Peyer's patch (tissue), 4 donors: ENCODE data around the gene ATG10. TPM values are rescaled to one million over a fixed set of nuclear protein-coding genes. Genes with fewer than 3 reads are reported as not detected.

Source experiments
- DNase-seq, 3 donors: peaks; one replicate each; pipeline ENCODE4 v3.0.0-alpha.2; 2017 to 2019
- H3K27ac ChIP-seq, 4 donors: fragments of 200-600 bp; sonication (generic); one replicate each; pipeline ENCODE4 v1.5.1; 2016 to 2019
- H3K27me3 ChIP-seq, 2 donors: fragments of 200-600 bp; sonication (generic); one replicate each; pipeline ENCODE4 v1.5.1; 2019
- H3K36me3 ChIP-seq, 3 donors: fragments of 200-600 bp; sonication (generic); one replicate each; pipeline ENCODE4 v1.5.1; 2016 to 2019
- H3K4me1 ChIP-seq, 4 donors: fragments of 200-600 bp; sonication (generic); one replicate each; pipeline ENCODE4 v1.5.1; 2016 to 2019
- H3K4me3 ChIP-seq, 4 donors: fragments of 200-600 bp; sonication (generic); 1 replicate in 3 of 4; 2 replicates in 1 of 4; pipeline ENCODE4 v1.5.1; 2016 to 2019; ENCODE audit warnings: mild to moderate bottlenecking in 1 of 4
- H3K9me3 ChIP-seq, 4 donors: fragments of 200-600 bp; sonication (generic); one replicate each; pipeline ENCODE4 v1.5.1; 2016 to 2019; ENCODE audit warnings: mild to moderate bottlenecking in 1 of 4
- POLR2A ChIP-seq, 2 donors: fragments of 450-650 bp; IDR thresholded peaks; one replicate each; pipeline ENCODE4 v1.5.1; 2017; ENCODE audit warnings: antibody characterized with exemption in 2 of 2, mild to moderate bottlenecking in 2 of 2, moderate library complexity in 2 of 2
- total RNA-seq, 4 donors: library from RNA; depleted of rRNA; stranded (reverse); fragments of >200 nt; gene quantifications; one replicate each; pipeline ENCODE4 v1.1.0, GENCODE V29; 2016
- TF ChIP-seq, protein P1 (sequence below), 6 experiments: fragments of 450-650 bp in 4 of 6; fragments of 200-600 bp in 2 of 6; sonication (generic) in 1 of 6; IDR thresholded peaks; one replicate each; pipeline ENCODE4 v1.5.1; 2017 to 2019; ENCODE audit warnings: antibody characterized with exemption in 6 of 6, mild to moderate bottlenecking in 3 of 6, moderate library complexity in 1 of 6

Gene ATG10
- total RNA-seq, 4 donors from 2014 or later: 3.6 to 6.6 (median 4.5) TPM

DNA sequence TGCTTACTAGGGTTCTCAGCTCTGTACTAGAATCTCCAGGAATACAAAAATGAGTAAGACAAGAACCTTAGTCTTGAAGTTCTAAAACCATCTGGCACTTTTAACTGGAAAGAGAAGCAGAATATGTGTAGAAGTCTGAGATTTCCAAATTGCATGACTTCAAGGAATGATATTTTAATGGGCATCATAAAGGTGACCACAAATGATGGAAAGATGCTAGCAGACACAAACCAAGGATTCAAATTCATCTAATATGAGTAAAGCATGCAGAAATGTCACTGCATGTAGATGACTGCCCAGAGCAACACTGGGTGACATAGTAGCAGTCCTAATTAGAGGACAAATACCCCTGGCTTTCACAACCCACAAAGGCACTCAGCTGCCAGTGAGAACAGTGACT, 189.1 kb downstream of the ATG10 start:
- H3K27ac ChIP-seq: no peak overlapping the region
- no peaks in the 10 kb centered on the region for H3K27me3 ChIP-seq
- H3K4me3 ChIP-seq: no peak overlapping the region
- no peaks in the 10 kb centered on the region for H3K9me3 ChIP-seq
- DNase-seq: no peak
- TF ChIP-seq, protein P1, sequence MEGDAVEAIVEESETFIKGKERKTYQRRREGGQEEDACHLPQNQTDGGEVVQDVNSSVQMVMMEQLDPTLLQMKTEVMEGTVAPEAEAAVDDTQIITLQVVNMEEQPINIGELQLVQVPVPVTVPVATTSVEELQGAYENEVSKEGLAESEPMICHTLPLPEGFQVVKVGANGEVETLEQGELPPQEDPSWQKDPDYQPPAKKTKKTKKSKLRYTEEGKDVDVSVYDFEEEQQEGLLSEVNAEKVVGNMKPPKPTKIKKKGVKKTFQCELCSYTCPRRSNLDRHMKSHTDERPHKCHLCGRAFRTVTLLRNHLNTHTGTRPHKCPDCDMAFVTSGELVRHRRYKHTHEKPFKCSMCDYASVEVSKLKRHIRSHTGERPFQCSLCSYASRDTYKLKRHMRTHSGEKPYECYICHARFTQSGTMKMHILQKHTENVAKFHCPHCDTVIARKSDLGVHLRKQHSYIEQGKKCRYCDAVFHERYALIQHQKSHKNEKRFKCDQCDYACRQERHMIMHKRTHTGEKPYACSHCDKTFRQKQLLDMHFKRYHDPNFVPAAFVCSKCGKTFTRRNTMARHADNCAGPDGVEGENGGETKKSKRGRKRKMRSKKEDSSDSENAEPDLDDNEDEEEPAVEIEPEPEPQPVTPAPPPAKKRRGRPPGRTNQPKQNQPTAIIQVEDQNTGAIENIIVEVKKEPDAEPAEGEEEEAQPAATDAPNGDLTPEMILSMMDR (IDR thresholded peaks at IDR 0.05): no peak
- no peak for TF ChIP-seq POLR2A (IDR thresholded peaks at IDR 0.05)
- no peaks in the 10 kb centered on the region for H3K36me3 ChIP-seq
- H3K4me1 ChIP-seq: no peaks in the 10 kb centered on the region

DNA sequence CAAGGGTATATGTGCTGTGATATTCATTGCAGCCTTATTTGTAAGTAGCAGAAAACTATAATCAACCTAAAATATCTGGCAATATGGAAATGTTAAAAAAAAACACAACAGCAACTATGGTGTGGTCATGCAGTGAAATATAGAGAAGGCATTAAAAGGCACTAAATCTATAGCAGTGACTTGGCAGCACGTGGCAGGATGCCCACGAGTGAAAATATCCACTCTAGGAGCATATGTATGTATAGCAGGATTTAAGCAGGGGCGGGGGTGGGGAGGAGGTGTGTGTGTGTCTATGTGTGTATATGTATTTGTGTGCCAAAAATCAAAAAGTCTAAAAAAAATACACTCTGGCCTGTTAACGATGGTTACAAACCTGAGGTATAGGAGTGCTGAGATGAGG, 190.8 kb downstream of the ATG10 start:
- H3K27me3 ChIP-seq: no peaks in the 10 kb centered on the region
- no peaks in the 10 kb centered on the region for H3K36me3 ChIP-seq
- no peak overlapping the region for H3K27ac ChIP-seq
- no peaks in the 10 kb centered on the region for H3K9me3 ChIP-seq
- no peak for DNase-seq
- TF ChIP-seq POLR2A (IDR thresholded peaks at IDR 0.05): no peak
- TF ChIP-seq, protein P1 (IDR thresholded peaks at IDR 0.05): no peak
- H3K4me3 ChIP-seq: no peak overlapping the region
- H3K4me1 ChIP-seq: no peaks in the 10 kb centered on the region

DNA sequence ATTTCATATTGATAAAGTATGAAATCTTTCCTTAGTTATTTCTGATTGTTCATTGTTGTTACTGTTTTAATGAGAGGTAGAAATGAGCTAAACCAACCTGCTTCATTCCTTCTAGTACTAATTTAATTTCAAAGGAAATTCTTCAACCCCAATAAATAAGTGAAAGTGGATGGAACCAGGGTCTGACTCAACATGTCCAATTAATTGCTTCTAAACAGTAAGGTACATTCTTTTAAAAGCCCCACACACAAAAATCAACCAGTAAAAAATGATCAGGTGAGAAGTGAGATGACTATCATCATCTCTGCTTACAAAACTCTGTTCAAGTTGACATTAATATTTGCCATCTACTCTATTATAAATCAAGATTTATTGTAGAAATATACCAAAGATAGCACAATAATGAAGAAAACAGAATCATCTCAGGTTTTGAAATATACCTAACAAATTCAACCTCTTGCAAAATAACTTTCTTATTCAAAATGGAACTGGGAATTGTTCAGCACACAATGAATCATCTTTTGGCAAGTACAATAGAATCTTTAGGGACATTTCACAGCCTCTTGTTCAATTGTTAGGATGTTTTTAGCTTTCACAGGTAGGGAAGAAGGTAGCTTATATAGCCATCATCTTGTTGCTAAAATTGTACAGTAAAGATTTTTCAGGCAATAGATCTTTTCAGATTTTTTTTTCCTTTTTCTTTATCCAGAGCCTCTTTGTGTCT, 191.8 kb downstream of the ATG10 start:
- Histone ChIP-seq H3K27ac (no peak overlapping the region), H3K36me3 (no peaks in the 10 kb centered on the region), H3K4me1 (no peaks in the 10 kb centered on the region), H3K4me3 (no peak overlapping the region), H3K9me3 (no peaks in the 10 kb centered on the region), H3K27me3 (no peaks in the 10 kb centered on the region)
- DNase-seq: no peak
- no peak for TF ChIP-seq POLR2A (IDR thresholded peaks at IDR 0.05)
- TF ChIP-seq, protein P1 (IDR thresholded peaks at IDR 0.05): no peak

DNA sequence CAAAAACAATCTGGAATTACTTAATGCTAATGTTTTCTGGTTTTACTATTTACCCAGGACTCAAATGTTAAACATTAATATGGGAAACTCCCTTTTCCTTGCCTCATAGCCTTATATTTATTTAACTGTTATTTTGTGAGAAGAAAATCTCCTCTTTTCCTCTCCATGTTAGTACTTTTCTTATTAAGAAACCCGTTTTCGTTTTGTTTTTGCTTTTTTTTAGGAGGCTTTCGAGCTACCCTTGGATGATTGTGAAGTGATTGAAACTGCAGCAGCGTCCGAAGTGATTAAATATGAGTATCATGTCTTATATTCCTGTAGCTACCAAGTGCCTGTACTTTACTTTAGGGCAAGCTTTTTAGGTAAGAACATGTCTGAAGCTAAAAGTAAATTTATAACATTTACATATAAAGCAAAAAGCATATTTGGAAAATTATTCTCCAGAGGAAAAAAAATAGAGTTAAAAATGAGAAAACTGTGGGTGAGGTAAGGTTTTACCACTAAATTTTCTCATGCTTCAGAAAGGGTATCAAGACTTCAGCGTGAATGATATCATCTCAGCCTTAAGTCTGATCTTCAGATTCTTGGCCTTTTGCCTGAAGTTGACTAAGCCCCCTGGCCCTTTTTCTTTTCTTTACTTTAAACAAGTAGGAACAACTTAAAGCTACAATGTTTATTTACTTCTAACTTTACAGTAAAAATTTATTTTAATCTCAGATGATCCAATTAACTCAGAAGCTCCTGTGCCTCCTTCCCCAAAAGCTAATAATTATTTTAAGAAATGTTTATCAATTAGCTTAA, 192.6 kb downstream of the ATG10 start:
- Histone ChIP-seq H3K4me1 (no peaks in the 10 kb centered on the region), H3K4me3 (no peak overlapping the region), H3K27ac (peak overlapping the region in 1 of 4 donors; percentile 12), H3K9me3 (no peaks in the 10 kb centered on the region), H3K27me3 (no peaks in the 10 kb centered on the region), H3K36me3 (no peaks in the 10 kb centered on the region)
- no peak for DNase-seq
- TF ChIP-seq, protein P1 (IDR thresholded peaks at IDR 0.05): no peak
- TF ChIP-seq POLR2A (IDR thresholded peaks at IDR 0.05): no peak

DNA sequence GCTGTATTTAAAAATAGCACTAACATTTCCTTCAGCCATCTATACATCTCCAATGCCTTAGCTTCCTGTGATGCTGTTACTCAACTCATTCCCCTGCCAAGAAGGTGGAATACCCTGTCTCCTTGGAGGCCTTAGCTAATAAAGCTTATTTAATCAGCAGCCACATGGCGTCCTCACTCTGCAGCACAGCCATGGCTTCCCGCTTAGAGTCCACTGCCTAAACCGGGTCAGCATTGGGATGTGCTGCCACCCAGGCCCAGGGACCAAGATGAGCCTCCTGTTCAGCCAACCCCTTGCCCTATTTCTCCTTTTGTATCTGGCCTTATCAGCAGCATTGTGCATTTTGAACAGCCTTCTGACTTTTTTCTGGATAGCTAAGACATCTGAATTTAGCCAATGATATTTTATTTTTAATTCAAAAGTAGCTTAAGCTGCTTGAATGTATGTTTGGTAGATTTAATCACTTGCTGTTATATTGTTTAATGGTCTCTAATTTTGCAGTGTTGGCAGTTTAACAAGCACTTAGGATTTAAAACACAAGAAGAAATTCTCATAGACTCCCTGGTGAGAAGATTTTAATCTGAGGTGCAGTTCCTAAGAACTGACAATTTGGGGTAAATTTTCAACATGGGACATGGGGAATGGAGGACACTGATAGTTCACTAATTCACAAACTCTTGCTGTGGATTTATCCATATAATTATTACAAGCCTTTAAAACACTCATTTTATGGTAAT, 193.3 kb downstream of the ATG10 start:
- H3K27ac ChIP-seq: peak overlapping the region in 2 of 4 donors; percentile 12 to 37

More for the DNA sequence above, 193.3 kb downstream of the ATG10 start:
- no peak for DNase-seq
- no peaks in the 10 kb centered on the region for H3K27me3 ChIP-seq
- no peak for TF ChIP-seq POLR2A (IDR thresholded peaks at IDR 0.05)
- TF ChIP-seq, protein P1 (IDR thresholded peaks at IDR 0.05): no peak
- H3K36me3 ChIP-seq: no peaks in the 10 kb centered on the region
- H3K9me3 ChIP-seq: no peaks in the 10 kb centered on the region
- H3K4me1 ChIP-seq: no peaks in the 10 kb centered on the region
- no peak overlapping the region for H3K4me3 ChIP-seq
